HEK293 (cell line): Measurements from ENCODE around the gene SLC2A11.

ENCODE experiments used
- CTCF ChIA-PET: fragments of 350-600 bp; formaldehyde crosslinking; extraction: SDS; loops from one replicate; lab custom pipeline; 2021; ENCODE audit warnings: antibody characterized with exemption; lab: Yijun Ruan, JAX
- POLR2A ChIA-PET: fragments of 300-600 bp; formaldehyde crosslinking; extraction: SDS; loops from one replicate; lab custom pipeline; 2020; ENCODE audit warnings: antibody characterized with exemption, inconsistent platforms; lab: Yijun Ruan, JAX
- H3K27ac ChIP-seq: fragments of 200-500 bp; sonication (Bioruptor generic); 2 replicates; pipeline ENCODE4 v1.5.1; 2014; ENCODE audit warnings: low read depth, low read length, control low read depth, inconsistent platforms; ENCODE audit errors: extremely low read depth
- H3K36me3 ChIP-seq, 2 experiments: fragments of 200-500 bp in 1 of 2; sonication (Bioruptor generic) in 1 of 2; 1 replicate in 1 of 2; 2 replicates in 1 of 2; pipeline ENCODE4 v1.5.1; 2014 to 2017; ENCODE audit warnings: inconsistent platforms in 2 of 2, low read length in 2 of 2; ENCODE audit not compliant: control insufficient read depth in 2 of 2, insufficient read depth in 1 of 2
- H3K4me1 ChIP-seq: fragments of 200-500 bp; sonication (Bioruptor generic); 2 replicates; pipeline ENCODE4 v1.5.1; 2014; ENCODE audit warnings: mild to moderate bottlenecking, low read length, inconsistent platforms; ENCODE audit not compliant: control insufficient read depth, insufficient read depth
- H3K4me3 ChIP-seq: 2 replicates; pipeline ENCODE4 v1.5.1; 2011; ENCODE audit warnings: low read depth, mild to moderate bottlenecking, control low read depth, low read length, moderate library complexity
- H3K9me3 ChIP-seq: fragments of 200-500 bp; sonication (Bioruptor generic); 2 replicates; pipeline ENCODE4 v1.5.1; 2014; ENCODE audit warnings: low read depth, low read length, inconsistent platforms; ENCODE audit not compliant: control insufficient read depth, insufficient read depth
- GLIS2 ChIP-seq: fragments of 450-650 bp; formaldehyde crosslinking; IDR thresholded peaks from 2 replicates; pipeline ENCODE4 v1.5.1; 2016; ENCODE audit warnings: missing biosample characterization, missing genetic modification characterization
- IKZF3 ChIP-seq: fragments of 450-650 bp; IDR thresholded peaks from 2 replicates; pipeline ENCODE4 v1.5.0; 2018; ENCODE audit warnings: missing biosample characterization, mild to moderate bottlenecking, missing genetic modification characterization, moderate library complexity
- KLF16 ChIP-seq: fragments of 450-650 bp; formaldehyde crosslinking; IDR thresholded peaks from 2 replicates; pipeline ENCODE4 v1.5.1; 2017; ENCODE audit warnings: missing biosample characterization, missing genetic modification characterization
- ZBTB17 ChIP-seq: fragments of 450-650 bp; formaldehyde crosslinking; IDR thresholded peaks from 2 replicates; pipeline ENCODE4 v1.5.1; 2016; ENCODE audit warnings: missing biosample characterization, missing genetic modification characterization
- ZBTB8A ChIP-seq: fragments of 450-650 bp; formaldehyde crosslinking; IDR thresholded peaks from 2 replicates; pipeline ENCODE4 v1.5.1; 2016; ENCODE audit warnings: missing biosample characterization, missing genetic modification characterization
- ZIC2 ChIP-seq: fragments of 450-650 bp; formaldehyde crosslinking; IDR thresholded peaks from 2 replicates; pipeline ENCODE4 v1.5.1; 2016; ENCODE audit warnings: missing biosample characterization, missing genetic modification characterization
- ZNF175 ChIP-seq: fragments of 450-650 bp; formaldehyde crosslinking; IDR thresholded peaks from 2 replicates; pipeline ENCODE4 v1.5.1; 2016; ENCODE audit warnings: missing biosample characterization, missing genetic modification characterization
- ZNF48 ChIP-seq: fragments of 450-650 bp; formaldehyde crosslinking; IDR thresholded peaks from 2 replicates; pipeline ENCODE4 v1.5.1; 2016; ENCODE audit warnings: missing biosample characterization, missing genetic modification characterization
- ZNF76 ChIP-seq: fragments of 450-650 bp; formaldehyde crosslinking; IDR thresholded peaks from 2 replicates; pipeline ENCODE4; 2016; ENCODE audit warnings: low read depth, missing biosample characterization, missing genetic modification characterization, borderline replicate concordance
- TF ChIP-seq, protein P1 (sequence below): fragments of 450-650 bp; formaldehyde crosslinking; IDR thresholded peaks from 2 replicates; pipeline ENCODE4 v1.5.1; 2017; ENCODE audit warnings: missing biosample characterization, mild to moderate bottlenecking, missing genetic modification characterization, moderate library complexity
- TF ChIP-seq, protein P2 (sequence below): fragments of 450-650 bp; formaldehyde crosslinking; IDR thresholded peaks from 2 replicates; pipeline ENCODE4 v1.5.1; 2017; ENCODE audit warnings: missing biosample characterization, missing genetic modification characterization
- TF ChIP-seq, protein P3 (sequence below): fragments of 450-650 bp; formaldehyde crosslinking; IDR thresholded peaks from 2 replicates; pipeline ENCODE4 v1.5.1; 2016; ENCODE audit warnings: missing biosample characterization, missing genetic modification characterization
- TF ChIP-seq, protein P4 (sequence below): fragments of 450-650 bp; formaldehyde crosslinking; IDR thresholded peaks from 2 replicates; pipeline ENCODE4 v1.5.1; 2016; ENCODE audit warnings: missing biosample characterization, missing genetic modification characterization
- TF ChIP-seq, protein P5 (sequence below): fragments of 450-650 bp; IDR thresholded peaks from 2 replicates; pipeline ENCODE4 v1.5.1; 2018; ENCODE audit warnings: missing biosample characterization, mild to moderate bottlenecking, missing genetic modification characterization

Gene SLC2A11

DNA sequence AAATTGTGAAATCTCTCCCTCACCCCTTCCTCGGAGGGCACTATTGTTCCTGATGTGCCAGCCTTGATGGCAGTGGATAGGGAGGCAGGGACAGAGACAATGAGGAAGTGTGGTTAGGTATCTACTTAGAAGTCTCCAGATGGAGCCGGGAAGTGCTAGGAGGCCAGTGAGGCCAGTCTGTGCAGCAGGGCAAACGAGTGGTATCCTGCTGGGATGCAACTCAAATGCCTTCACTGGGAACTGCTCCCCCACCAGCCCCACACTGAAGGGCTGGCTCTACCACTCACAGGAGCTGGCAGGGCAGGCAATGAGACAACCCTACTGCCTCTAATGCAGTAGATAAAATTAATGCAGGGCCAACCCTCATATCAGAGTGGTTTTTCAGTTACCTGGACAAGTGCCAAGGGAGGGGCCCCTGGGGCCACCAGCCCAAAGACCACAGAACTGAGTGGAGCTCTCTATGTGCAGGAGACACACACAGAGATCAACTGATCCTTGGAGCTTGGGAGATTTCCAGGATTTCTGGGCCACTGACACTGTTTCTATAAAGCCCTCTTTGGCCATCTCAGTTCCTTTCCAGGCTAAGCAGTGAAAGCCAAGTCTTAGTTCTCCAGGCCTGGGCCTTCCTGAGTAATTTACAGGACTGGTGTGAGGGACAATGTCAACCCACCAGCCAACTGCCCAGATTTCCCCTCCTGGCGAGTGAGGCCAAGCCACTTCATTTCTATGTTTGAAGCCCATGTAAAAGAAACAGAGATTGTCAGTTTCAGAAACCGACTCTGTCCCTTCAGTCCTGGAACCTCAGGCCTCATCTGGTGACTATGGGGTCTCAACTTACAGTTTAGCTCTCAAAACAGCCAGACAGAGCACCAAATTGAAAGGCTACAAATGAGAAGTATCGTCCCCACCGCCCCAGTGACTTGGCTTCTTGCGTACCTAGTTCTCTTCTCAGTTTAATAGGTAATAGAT, 40.6 kb downstream of the SLC2A11 start:
- H3K27ac ChIP-seq, result peak overlapping the region; percentile 32; the same call in 1 of the 2 replicates
- H3K4me3 ChIP-seq, result no peak overlapping the region
- TF ChIP-seq ZBTB17, result peak; percentile 66
- TF ChIP-seq, protein P1, sequence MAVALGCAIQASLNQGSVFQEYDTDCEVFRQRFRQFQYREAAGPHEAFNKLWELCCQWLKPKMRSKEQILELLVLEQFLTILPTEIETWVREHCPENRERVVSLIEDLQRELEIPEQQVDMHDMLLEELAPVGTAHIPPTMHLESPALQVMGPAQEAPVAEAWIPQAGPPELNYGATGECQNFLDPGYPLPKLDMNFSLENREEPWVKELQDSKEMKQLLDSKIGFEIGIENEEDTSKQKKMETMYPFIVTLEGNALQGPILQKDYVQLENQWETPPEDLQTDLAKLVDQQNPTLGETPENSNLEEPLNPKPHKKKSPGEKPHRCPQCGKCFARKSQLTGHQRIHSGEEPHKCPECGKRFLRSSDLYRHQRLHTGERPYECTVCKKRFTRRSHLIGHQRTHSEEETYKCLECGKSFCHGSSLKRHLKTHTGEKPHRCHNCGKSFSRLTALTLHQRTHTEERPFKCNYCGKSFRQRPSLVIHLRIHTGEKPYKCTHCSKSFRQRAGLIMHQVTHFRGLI (tag by site-specific recombination), result peak; percentile 71
- TF ChIP-seq ZBTB8A, result 0 out of 2 replicates have a peak, but pooled peaks have one; percentile 18
- TF ChIP-seq GLIS2 (tag by site-specific recombination), result 0 out of 2 replicates have a peak, but pooled peaks have one; percentile 39
- 0 out of 2 replicates have a peak, but pooled peaks have one; percentile 20 for TF ChIP-seq IKZF3 (tag by site-specific recombination)
- peak; percentile 83 for TF ChIP-seq ZIC2 (tag by site-specific recombination)
- no peak for TF ChIP-seq ZNF48
- TF ChIP-seq, protein P2, sequence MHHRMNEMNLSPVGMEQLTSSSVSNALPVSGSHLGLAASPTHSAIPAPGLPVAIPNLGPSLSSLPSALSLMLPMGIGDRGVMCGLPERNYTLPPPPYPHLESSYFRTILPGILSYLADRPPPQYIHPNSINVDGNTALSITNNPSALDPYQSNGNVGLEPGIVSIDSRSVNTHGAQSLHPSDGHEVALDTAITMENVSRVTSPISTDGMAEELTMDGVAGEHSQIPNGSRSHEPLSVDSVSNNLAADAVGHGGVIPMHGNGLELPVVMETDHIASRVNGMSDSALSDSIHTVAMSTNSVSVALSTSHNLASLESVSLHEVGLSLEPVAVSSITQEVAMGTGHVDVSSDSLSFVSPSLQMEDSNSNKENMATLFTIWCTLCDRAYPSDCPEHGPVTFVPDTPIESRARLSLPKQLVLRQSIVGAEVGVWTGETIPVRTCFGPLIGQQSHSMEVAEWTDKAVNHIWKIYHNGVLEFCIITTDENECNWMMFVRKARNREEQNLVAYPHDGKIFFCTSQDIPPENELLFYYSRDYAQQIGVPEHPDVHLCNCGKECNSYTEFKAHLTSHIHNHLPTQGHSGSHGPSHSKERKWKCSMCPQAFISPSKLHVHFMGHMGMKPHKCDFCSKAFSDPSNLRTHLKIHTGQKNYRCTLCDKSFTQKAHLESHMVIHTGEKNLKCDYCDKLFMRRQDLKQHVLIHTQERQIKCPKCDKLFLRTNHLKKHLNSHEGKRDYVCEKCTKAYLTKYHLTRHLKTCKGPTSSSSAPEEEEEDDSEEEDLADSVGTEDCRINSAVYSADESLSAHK (tag by site-specific recombination), result peak; percentile 76; the same call in 1 of the 2 replicates
- TF ChIP-seq, protein P3, sequence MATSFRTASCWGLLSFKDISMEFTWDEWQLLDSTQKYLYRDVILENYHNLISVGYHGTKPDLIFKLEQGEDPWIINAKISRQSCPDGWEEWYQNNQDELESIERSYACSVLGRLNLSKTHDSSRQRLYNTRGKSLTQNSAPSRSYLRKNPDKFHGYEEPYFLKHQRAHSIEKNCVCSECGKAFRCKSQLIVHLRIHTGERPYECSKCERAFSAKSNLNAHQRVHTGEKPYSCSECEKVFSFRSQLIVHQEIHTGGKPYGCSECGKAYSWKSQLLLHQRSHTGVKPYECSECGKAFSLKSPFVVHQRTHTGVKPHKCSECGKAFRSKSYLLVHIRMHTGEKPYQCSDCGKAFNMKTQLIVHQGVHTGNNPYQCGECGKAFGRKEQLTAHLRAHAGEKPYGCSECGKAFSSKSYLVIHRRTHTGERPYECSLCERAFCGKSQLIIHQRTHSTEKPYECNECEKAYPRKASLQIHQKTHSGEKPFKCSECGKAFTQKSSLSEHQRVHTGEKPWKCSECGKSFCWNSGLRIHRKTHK (tag by site-specific recombination), result no peak
- TF ChIP-seq, protein P4, sequence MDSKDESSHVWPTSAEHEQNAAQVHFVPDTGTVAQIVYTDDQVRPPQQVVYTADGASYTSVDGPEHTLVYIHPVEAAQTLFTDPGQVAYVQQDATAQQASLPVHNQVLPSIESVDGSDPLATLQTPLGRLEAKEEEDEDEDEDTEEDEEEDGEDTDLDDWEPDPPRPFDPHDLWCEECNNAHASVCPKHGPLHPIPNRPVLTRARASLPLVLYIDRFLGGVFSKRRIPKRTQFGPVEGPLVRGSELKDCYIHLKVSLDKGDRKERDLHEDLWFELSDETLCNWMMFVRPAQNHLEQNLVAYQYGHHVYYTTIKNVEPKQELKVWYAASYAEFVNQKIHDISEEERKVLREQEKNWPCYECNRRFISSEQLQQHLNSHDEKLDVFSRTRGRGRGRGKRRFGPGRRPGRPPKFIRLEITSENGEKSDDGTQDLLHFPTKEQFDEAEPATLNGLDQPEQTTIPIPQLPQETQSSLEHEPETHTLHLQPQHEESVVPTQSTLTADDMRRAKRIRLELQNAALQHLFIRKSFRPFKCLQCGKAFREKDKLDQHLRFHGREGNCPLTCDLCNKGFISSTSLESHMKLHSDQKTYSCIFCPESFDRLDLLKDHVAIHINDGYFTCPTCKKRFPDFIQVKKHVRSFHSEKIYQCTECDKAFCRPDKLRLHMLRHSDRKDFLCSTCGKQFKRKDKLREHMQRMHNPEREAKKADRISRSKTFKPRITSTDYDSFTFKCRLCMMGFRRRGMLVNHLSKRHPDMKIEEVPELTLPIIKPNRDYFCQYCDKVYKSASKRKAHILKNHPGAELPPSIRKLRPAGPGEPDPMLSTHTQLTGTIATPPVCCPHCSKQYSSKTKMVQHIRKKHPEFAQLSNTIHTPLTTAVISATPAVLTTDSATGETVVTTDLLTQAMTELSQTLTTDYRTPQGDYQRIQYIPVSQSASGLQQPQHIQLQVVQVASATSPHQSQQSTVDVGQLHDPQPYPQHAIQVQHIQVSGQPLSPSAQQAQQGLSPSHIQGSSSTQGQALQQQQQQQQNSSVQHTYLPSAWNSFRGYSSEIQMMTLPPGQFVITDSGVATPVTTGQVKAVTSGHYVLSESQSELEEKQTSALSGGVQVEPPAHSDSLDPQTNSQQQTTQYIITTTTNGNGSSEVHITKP (tag by site-specific recombination), result peak; percentile 85
- TF ChIP-seq, protein P5, sequence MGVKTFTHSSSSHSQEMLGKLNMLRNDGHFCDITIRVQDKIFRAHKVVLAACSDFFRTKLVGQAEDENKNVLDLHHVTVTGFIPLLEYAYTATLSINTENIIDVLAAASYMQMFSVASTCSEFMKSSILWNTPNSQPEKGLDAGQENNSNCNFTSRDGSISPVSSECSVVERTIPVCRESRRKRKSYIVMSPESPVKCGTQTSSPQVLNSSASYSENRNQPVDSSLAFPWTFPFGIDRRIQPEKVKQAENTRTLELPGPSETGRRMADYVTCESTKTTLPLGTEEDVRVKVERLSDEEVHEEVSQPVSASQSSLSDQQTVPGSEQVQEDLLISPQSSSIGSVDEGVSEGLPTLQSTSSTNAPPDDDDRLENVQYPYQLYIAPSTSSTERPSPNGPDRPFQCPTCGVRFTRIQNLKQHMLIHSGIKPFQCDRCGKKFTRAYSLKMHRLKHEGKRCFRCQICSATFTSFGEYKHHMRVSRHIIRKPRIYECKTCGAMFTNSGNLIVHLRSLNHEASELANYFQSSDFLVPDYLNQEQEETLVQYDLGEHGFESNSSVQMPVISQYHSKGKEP (tag by site-specific recombination), result peak; percentile 44; the same call in 1 of the 2 replicates
- TF ChIP-seq KLF16 (tag by site-specific recombination), result no peak
- TF ChIP-seq ZNF76, result no peak
- TF ChIP-seq ZNF175, result no peak
- ChIA-PET POLR2A (interaction anchor here (0.5 to 3.2 kb wide), 3 partner anchors 8 to 1722 kb away, joined by 3 to 20 read pairs (median 3); no protein-coding TSS in a partner anchor), CTCF (interaction anchor here (0.5 to 0.9 kb wide), 5 partner anchors 9 to 345 kb away, joined by 3 to 4 read pairs (median 3); no protein-coding TSS in a partner anchor)
- H3K9me3 ChIP-seq, result no peaks in the 10 kb centered on the region
- peaks cover 14 to 31% of the 10 kb centered on the region in 2 experiments for H3K36me3 ChIP-seq
- H3K4me1 ChIP-seq, result peaks cover 15% of the 10 kb centered on the region
